Endometrial microvascular endothelial cells (primary cell): Measurements from ENCODE around the gene GNPDA2. TPM values are rescaled to one million over a fixed set of nuclear protein-coding genes. Genes with fewer than 3 reads are reported as not detected.

Experiments
- total RNA-seq: library from RNA; depleted of rRNA; stranded (reverse); fragments of >200 nt; gene quantifications from one replicate; pipeline ENCODE4 v1.2.3, GENCODE V29; 2015; ENCODE audit errors: inconsistent ontology term

Gene GNPDA2
- total RNA-seq, 1 donor from 2014 or later = 30.4 TPM

Other genes starting within 250 kb of the GNPDA2 start
- gene YIPF7, start 74.9 kb downstream of the GNPDA2 start, total RNA-seq = not detected
- gene GUF1, start 48.1 kb downstream of the GNPDA2 start, total RNA-seq = 18.9 TPM